SK-N-SH treated with all-trans-retinoic acid at 6 μM for 48 hours (cell line): ENCODE measurements around the gene ADAMTS20.

ENCODE experiments used
- CSDC2 ChIP-seq: fragments of 250-450 bp; sonication (Bioruptor Pico); IDR thresholded peaks from 2 replicates; pipeline ENCODE4 v1.5.0; 2020; ENCODE audit warnings: mild to moderate bottlenecking, moderate library complexity
- PATZ1 ChIP-seq: fragments of 250-450 bp; sonication (Bioruptor Pico); IDR thresholded peaks from 2 replicates; pipeline ENCODE4 v1.8.0; 2020; ENCODE audit warnings: mild to moderate bottlenecking, moderate library complexity, borderline replicate concordance
- POU6F1 ChIP-seq: fragments of 250-450 bp; sonication (Bioruptor Pico); IDR thresholded peaks from 2 replicates; pipeline ENCODE4 v1.8.0; 2021; ENCODE audit warnings: low read depth, mild to moderate bottlenecking, moderate library complexity, borderline replicate concordance
- ZFP3 ChIP-seq: fragments of 250-450 bp; sonication (Bioruptor Pico); IDR thresholded peaks from 2 replicates; pipeline ENCODE4 v1.5.0; 2020; ENCODE audit warnings: mild to moderate bottlenecking, moderate library complexity
- ZNF8 ChIP-seq: fragments of 450-650 bp; formaldehyde crosslinking; IDR thresholded peaks from 2 replicates; pipeline ENCODE4 v1.5.0; 2020; ENCODE audit warnings: mild to moderate bottlenecking, moderate library complexity

GRCh38 chr12:43493261-43493797 lies 58.7 kb downstream of the ADAMTS20 start:
- no peak for TF ChIP-seq ZNF8 (CRISPR knock-in tag)
- TF ChIP-seq CSDC2 (CRISPR knock-in tag), result no peak
- no peak for TF ChIP-seq ZFP3 (CRISPR knock-in tag)
- no peak for TF ChIP-seq POU6F1 (CRISPR knock-in tag)
- no peak for TF ChIP-seq PATZ1
